GM23338 (cell line): ENCODE data around the gene NR3C1.

Experiments used
- POLR2AphosphoS5 ChIP-seq: IDR thresholded peaks from 2 replicates; pipeline ENCODE4 v1.6.1; 2016; ENCODE audit warnings: antibody characterized with exemption, low read depth
- TF ChIP-seq, protein P1 (sequence below), 2 experiments: fragments of 200-600 bp in 1 of 2; sonication (generic) in 1 of 2; conservative IDR thresholded peaks; 2 replicates each; pipeline versions ENCODE4 v1.5.1 to v1.6.1; 2016 to 2017; ENCODE audit warnings: antibody characterized with exemption in 2 of 2, low read depth in 2 of 2, mild to moderate bottlenecking in 2 of 2, moderate library complexity in 1 of 2
- TF ChIP-seq, protein P2 (sequence below): IDR thresholded peaks from one replicate; pipeline ENCODE4 v1.6.1; 2018; ENCODE audit warnings: antibody characterized with exemption; ENCODE audit not compliant: unreplicated experiment

DNA sequence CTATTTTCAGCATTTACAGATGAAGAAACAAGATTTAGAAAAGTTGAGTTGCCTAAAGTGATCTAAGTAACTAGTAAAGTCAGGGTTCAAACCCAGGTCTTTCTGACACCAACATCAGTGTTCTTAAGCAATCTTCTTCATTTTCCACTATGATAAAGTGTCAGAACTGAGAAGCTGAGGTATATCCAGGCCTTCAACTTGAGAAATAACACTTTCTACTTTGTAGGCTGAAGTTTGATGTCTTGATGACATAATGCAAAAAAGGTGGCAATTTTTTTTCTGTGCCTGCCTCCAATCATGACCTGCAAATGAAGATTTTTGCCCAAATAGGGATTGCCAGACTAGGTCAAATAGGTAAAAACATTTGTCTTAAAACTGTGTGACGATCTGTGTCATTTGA is 81.3 kb downstream of the NR3C1 start:
- TF ChIP-seq, protein P1, sequence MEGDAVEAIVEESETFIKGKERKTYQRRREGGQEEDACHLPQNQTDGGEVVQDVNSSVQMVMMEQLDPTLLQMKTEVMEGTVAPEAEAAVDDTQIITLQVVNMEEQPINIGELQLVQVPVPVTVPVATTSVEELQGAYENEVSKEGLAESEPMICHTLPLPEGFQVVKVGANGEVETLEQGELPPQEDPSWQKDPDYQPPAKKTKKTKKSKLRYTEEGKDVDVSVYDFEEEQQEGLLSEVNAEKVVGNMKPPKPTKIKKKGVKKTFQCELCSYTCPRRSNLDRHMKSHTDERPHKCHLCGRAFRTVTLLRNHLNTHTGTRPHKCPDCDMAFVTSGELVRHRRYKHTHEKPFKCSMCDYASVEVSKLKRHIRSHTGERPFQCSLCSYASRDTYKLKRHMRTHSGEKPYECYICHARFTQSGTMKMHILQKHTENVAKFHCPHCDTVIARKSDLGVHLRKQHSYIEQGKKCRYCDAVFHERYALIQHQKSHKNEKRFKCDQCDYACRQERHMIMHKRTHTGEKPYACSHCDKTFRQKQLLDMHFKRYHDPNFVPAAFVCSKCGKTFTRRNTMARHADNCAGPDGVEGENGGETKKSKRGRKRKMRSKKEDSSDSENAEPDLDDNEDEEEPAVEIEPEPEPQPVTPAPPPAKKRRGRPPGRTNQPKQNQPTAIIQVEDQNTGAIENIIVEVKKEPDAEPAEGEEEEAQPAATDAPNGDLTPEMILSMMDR (conservative IDR thresholded peaks at IDR 0.05; ENCODE audit: low read depth in 2 of 2) = no peak
- TF ChIP-seq POLR2AphosphoS5 = no peak
- TF ChIP-seq, protein P2, sequence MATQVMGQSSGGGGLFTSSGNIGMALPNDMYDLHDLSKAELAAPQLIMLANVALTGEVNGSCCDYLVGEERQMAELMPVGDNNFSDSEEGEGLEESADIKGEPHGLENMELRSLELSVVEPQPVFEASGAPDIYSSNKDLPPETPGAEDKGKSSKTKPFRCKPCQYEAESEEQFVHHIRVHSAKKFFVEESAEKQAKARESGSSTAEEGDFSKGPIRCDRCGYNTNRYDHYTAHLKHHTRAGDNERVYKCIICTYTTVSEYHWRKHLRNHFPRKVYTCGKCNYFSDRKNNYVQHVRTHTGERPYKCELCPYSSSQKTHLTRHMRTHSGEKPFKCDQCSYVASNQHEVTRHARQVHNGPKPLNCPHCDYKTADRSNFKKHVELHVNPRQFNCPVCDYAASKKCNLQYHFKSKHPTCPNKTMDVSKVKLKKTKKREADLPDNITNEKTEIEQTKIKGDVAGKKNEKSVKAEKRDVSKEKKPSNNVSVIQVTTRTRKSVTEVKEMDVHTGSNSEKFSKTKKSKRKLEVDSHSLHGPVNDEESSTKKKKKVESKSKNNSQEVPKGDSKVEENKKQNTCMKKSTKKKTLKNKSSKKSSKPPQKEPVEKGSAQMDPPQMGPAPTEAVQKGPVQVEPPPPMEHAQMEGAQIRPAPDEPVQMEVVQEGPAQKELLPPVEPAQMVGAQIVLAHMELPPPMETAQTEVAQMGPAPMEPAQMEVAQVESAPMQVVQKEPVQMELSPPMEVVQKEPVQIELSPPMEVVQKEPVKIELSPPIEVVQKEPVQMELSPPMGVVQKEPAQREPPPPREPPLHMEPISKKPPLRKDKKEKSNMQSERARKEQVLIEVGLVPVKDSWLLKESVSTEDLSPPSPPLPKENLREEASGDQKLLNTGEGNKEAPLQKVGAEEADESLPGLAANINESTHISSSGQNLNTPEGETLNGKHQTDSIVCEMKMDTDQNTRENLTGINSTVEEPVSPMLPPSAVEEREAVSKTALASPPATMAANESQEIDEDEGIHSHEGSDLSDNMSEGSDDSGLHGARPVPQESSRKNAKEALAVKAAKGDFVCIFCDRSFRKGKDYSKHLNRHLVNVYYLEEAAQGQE = no peak
